ENCODE measurements around the gene SLC19A2.

The SLC19A2 gene

DNA sequence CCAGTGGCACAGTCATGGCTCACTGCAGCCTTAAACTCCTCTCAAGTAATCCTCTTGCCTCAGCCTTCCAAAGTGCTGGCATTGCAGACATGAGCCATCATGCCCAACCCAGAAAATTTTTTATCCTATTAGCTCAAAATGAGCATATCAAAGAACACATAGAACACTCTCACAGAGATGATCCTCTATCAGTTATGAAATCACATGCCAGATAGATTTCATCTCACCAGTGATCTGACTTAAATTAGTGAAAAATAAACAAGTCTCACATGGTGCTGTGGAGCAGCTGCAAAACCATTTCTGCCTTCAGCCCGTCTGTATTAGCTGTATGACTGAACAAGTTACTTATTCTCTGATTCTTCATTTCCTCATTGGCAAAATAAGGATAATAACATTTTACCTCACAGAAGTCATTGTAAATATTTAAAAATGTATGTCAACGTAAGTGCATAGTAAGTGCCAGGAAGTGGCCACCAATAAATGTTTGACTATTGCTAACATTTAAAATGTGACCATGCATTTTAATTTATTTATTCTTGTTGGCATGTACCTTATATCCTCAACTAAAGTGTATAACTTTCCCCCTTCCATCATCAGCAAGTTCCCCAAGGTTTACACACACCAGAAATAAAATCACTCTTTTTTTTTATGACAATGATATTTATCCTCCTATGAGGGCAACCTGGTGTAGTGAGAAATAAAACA is 29.0 kb upstream of the SLC19A2 start:
- TF ChIP-seq, protein P1, sequence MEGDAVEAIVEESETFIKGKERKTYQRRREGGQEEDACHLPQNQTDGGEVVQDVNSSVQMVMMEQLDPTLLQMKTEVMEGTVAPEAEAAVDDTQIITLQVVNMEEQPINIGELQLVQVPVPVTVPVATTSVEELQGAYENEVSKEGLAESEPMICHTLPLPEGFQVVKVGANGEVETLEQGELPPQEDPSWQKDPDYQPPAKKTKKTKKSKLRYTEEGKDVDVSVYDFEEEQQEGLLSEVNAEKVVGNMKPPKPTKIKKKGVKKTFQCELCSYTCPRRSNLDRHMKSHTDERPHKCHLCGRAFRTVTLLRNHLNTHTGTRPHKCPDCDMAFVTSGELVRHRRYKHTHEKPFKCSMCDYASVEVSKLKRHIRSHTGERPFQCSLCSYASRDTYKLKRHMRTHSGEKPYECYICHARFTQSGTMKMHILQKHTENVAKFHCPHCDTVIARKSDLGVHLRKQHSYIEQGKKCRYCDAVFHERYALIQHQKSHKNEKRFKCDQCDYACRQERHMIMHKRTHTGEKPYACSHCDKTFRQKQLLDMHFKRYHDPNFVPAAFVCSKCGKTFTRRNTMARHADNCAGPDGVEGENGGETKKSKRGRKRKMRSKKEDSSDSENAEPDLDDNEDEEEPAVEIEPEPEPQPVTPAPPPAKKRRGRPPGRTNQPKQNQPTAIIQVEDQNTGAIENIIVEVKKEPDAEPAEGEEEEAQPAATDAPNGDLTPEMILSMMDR (IDR thresholded peaks at IDR 0.05): no peak

DNA sequence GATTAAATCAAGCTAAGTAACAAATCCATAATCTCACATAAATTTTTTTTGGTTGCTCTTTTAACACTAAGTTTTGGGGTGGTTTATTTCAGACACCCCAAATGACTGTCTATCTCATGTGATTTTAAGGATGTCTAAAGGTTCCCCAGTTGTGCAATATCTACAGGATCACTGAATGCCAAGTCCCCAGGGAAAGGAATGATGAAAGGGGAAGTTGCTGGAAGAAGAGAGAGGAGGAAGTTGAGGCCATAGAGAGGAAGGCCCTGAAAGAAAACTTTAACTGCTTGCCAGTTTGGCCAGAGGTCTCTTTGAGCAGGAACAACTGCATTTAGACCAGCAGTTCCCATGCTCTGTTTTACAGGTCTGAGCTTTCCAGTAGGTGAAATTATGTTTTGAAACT is 27.5 kb upstream of the SLC19A2 start:
- TF ChIP-seq, protein P1 (IDR thresholded peaks at IDR 0.05): no peak

DNA sequence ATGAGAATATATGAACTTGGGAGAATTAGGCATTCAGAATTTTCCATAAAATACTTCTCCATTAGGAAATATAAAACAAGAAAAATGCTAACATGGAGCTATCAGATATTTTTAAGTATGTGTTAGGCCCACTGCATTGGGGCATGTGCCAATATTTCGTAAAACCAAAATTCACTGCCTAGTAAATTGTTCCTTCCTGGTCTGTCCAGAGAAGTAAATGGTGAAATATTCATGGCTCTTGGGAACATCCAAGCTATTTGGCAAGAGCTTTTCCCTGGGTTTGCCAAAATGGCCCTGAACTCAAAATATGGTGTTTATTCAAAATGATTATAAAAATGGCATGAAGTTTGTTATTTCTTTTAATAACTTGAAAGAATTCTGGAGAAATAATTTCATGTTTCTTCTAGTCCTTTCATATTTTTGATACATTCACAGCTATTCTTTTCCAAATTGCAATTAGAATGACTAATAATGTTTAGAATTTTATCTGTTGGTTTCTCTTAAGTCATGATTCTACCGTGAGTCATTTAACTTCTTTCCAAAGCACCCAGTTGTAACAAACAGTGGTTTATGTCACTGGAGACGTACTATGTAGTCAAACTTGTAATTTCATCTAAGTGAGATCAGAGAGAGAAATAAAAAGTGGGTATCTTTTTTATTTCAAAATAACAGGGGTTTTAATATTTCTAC is 25.7 kb upstream of the SLC19A2 start:
- TF ChIP-seq, protein P1 (IDR thresholded peaks at IDR 0.05): no peak

DNA sequence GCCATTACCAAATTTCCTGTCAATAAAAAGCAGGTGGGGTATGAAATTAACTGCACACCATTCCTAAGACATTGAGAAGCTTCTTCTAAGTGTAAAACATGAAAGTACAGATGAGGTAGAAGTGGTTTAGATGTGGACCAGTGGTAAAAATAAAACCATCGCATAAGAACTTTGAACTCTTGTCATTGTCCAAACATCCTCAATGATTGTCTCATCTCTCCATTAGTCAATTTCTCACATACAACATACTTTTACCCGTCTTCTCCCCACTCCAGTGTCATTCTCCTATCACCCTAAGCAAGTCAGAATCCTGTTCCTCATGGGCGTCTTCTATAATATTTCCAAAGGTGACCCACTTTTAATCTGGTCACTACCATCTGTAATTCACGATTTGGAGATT is 24.3 kb upstream of the SLC19A2 start:
- TF ChIP-seq, protein P1 (IDR thresholded peaks at IDR 0.05): no peak

DNA sequence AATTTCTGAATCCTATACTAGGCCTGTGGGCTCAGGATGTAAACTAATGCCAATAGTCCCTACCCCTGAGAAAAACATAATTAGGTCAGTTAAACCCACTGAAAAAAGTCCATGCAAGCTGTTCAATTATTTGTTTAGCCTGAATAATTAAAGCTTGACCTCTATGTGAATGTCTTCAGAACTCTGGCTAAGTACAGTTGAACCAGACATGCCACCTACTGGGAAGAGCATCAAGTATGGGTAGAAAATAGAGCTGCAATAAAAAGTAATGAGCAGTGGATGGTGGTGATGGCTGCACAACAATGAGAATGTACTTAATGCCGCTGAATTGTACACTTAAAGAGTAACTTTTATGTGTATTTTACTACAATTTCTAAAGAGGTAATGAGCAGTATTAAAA is 23.6 kb upstream of the SLC19A2 start:
- TF ChIP-seq, protein P1 (IDR thresholded peaks at IDR 0.05): peak; percentile 51; the same call in 1 of the 2 replicates

DNA sequence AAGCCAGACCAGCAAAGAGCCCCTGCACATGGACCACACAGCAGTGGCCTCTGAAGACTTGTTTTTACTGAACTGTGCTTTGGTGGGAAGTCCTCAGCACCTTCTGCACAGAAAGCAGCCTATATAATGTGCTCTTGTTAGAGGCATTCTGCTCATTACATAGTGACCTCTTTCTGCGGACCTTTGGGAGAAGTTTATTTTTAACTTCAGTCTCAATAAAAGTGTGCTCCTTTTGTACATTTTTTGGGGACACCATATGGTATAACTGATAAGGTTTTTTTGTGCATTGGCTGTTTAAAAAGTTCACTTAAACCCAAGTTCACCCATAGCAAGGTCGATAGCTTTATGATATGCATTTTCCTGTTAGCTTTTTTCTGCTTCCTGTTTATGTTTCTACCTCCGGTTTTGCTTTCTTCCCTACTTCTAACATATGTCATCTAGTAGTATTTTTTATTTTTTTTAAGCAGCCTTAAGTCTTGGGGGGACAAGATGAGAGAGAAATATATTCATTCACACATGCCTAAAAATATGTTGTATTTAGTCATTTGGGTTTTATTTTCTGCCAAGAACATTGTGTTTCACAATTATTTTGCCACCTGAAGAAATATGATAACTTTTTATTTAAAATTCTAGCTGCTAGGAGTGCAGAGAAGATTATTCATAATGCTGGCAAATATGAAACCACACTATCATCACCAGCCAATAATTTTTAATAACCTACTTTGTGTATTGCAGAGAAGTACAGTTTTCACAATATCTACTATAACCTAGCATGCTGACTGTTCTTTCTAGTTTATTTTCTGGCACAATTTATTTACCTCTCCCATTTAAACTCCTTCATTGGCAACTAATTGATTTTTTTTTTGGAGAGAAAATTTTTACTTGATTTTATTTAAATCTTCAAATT is 22.9 kb upstream of the SLC19A2 start:
- TF ChIP-seq, protein P1 (IDR thresholded peaks at IDR 0.05): no peak

DNA sequence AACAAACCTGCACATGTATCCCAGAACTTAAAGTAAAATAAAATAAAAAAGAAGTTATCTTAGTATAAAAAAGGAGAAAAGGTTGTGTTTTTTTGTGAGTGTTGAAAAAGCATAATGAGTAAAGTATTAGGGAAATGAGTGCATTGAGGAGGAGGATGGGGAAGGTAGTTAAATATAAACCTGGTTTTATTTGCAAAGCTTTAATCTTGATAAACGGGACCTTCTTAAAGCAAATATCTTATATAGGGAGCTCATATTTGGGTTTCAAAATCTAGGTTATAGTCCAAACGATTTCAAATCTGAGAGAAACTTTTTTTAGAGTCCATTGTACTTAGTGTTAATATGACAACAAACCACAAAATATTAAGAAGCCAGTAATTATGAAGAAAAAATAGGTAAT is 21.7 kb upstream of the SLC19A2 start:
- TF ChIP-seq, protein P1 (IDR thresholded peaks at IDR 0.05): no peak

Data from LNCAP (cell line).